Lung microvascular endothelial cell (primary cell): Measurements from ENCODE around the gene KPRP. TPM values are rescaled to one million over a fixed set of nuclear protein-coding genes. Genes with fewer than 3 reads are reported as not detected.

Experiments used
- DNase-seq, 2 donors: peaks; one replicate each; pipeline versions ENCODE4 v3.0.0 to v3.0.0-alpha.2; 2010; ENCODE audit warnings: low read depth in 2 of 2
- total RNA-seq: library from RNA; depleted of rRNA; stranded (reverse); fragments of >200 nt; gene quantifications from 2 replicates; pipeline ENCODE4 v1.2.1, GENCODE V29; 2014

KPRP gene
- total RNA-seq, 1 donor from 2014 or later, result not detected

- no peak for DNase-seq
Measured at GRCh38 chr1:152770411-152770810, 12.6 kb downstream of the KPRP start.

GRCh38 chr1:152774875-152775274, 17.1 kb downstream of the KPRP start, which contains the start of gene LCE1F:
Gene LCE1F, plus strand, starts transcription at chr1:152775140. Its CDS starts 1,232 bp downstream, at chr1:152776372.
- no peak for DNase-seq

GRCh38 chr1:152776361-152776760, 18.5 kb downstream of the KPRP start:
- DNase-seq, result no peak

GRCh38 chr1:152777510-152778137, 19.8 kb downstream of the KPRP start:
- DNase-seq, result peak in 1 of 2 donors; percentile 32

GRCh38 chr1:152783095-152783494, 25.3 kb downstream of the KPRP start:
- DNase-seq, result peak in 1 of 2 donors; percentile 42

- no peak for DNase-seq
Measured at GRCh38 chr1:152786077-152786476, 28.3 kb downstream of the KPRP start, which contains the start of gene LCE1E. Gene LCE1E, plus strand, starts transcription at chr1:152786257. Its CDS starts 1,043 bp downstream, at chr1:152787300.

GRCh38 chr1:152795686-152796085, 37.9 kb downstream of the KPRP start:
- DNase-seq, result peak in 1 of 2 donors; percentile 26

- no peak for DNase-seq
Measured at GRCh38 chr1:152796421-152796820, 38.6 kb downstream of the KPRP start, which contains the start of gene LCE1D. Gene LCE1D, plus strand, starts transcription at chr1:152796721. Its CDS starts 1,074 bp downstream, at chr1:152797795.

GRCh38 chr1:152801333-152801732, 43.5 kb downstream of the KPRP start:
- no peak for DNase-seq

GRCh38 chr1:152806576-152806975, 48.8 kb downstream of the KPRP start, which contains the start of gene LCE1C:
Gene LCE1C, minus strand, starts transcription at chr1:152806651. Its CDS starts 1,173 bp downstream, at chr1:152805478.
- no peak for DNase-seq

- DNase-seq, result no peak
Measured at GRCh38 chr1:152811050-152811449, 53.2 kb downstream of the KPRP start.

Other genes with a start within 250 kb of the KPRP start
- not detected in 2 replicates for gene LCE5A, start 247.2 kb upstream of the KPRP start, total RNA-seq
- gene CRCT1, start 243.5 kb upstream of the KPRP start, total RNA-seq, result not detected in 2 replicates
- not detected in 2 replicates for gene LCE3E, start 191.2 kb upstream of the KPRP start, total RNA-seq
- gene LCE3D, start 177.5 kb upstream of the KPRP start, total RNA-seq, result not detected in 2 replicates
- not detected in 2 replicates for gene LCE3C, start 157.8 kb upstream of the KPRP start, total RNA-seq
- gene LCE3B, start 144.2 kb upstream of the KPRP start, total RNA-seq, result not detected in 2 replicates
- not detected in 2 replicates for gene LCE3A, start 134.9 kb upstream of the KPRP start, total RNA-seq
- not detected in 2 replicates for gene LCE2D, start 94.6 kb upstream of the KPRP start, total RNA-seq
- gene LCE2C, start 82.7 kb upstream of the KPRP start, total RNA-seq, result not detected in 2 replicates
- not detected in 2 replicates for gene LCE2B, start 71.9 kb upstream of the KPRP start, total RNA-seq
- not detected in 2 replicates for gene LCE2A, start 59.7 kb upstream of the KPRP start, total RNA-seq
- not detected in 2 replicates for gene LCE4A, start 49.9 kb upstream of the KPRP start, total RNA-seq
- not detected in 2 replicates for gene LCE1F, start 17.1 kb downstream of the KPRP start, total RNA-seq
- not detected in 2 replicates for gene LCE1E, start 28.2 kb downstream of the KPRP start, total RNA-seq
- gene LCE1D, start 38.7 kb downstream of the KPRP start, total RNA-seq, result not detected in 2 replicates
- not detected in 2 replicates for gene LCE1C, start 48.6 kb downstream of the KPRP start, total RNA-seq
- not detected in 2 replicates for gene LCE1B, start 53.9 kb downstream of the KPRP start, total RNA-seq
- gene LCE1A, start 69.4 kb downstream of the KPRP start, total RNA-seq, result not detected in 2 replicates
- gene LCE6A, start 84.8 kb downstream of the KPRP start, total RNA-seq, result not detected in 2 replicates
- gene LCE7A, start 102.0 kb downstream of the KPRP start, total RNA-seq, result not detected in 2 replicates
- gene SMCP, start 120.3 kb downstream of the KPRP start, total RNA-seq, result not detected in 2 replicates
- not detected in 2 replicates for gene IVL, start 150.5 kb downstream of the KPRP start, total RNA-seq
- not detected in 2 replicates for gene SPRR5, start 189.2 kb downstream of the KPRP start, total RNA-seq
- gene SPRR4, start 212.6 kb downstream of the KPRP start, total RNA-seq, result not detected in 2 replicates
- not detected in 2 replicates for gene SPRR1A, start 226.1 kb downstream of the KPRP start, total RNA-seq
- not detected in 2 replicates for gene SPRR3, start 243.7 kb downstream of the KPRP start, total RNA-seq